ENCODE measurements around the gene TPK1. TPM values are rescaled to one million over a fixed set of nuclear protein-coding genes. Genes with fewer than 3 reads are reported as not detected.

The TPK1 gene
- total RNA-seq, 1 donor from 2014 or later = 2.2 TPM

DNA sequence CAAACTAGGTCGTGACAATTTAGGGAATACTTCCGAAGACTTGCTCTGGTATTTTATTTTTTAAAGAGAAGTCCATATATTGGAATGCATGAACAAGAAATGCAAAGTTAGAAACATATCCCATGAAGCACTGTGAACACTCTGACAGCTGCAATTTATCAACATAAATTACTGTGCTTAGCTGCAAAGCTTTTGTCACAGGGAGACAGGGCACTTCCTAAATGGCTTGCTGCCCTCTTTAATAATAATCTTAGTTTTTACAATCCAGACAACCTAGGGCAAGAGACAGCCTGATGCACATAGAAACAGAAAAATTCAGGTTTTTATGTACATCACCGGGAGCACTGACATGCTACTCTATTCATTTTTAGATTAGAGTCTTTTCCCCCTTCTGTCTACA, 354.0 kb downstream of the TPK1 start:
- H3K27me3 Mint-ChIP-seq (ENCODE audit: low read depth, unreplicated experiment) = no peaks in the 10 kb centered on the region
- no peaks in the 10 kb centered on the region for H3K36me3 ChIP-seq (ENCODE audit: insufficient read depth, low read length)
- no peaks in the 10 kb centered on the region for H3K27me3 ChIP-seq (ENCODE audit: insufficient read depth, low read length)
- H3K4me3 Mint-ChIP-seq (ENCODE audit: unreplicated experiment) = no peak overlapping the region
- H3K4me3 ChIP-seq (ENCODE audit: insufficient read depth, low read depth, low read length) = no peak overlapping the region
- no peak overlapping the region for H3K9ac ChIP-seq (ENCODE audit: low read length)
- no peak overlapping the region for H3K27ac Mint-ChIP-seq (ENCODE audit: unreplicated experiment)
- no peak for TF ChIP-seq EZH2 (IDR thresholded peaks at IDR 0.05; ENCODE audit: insufficient read depth, low read length)
- TF ChIP-seq CTCF (IDR thresholded peaks at IDR 0.05; ENCODE audit: insufficient read depth, low read depth, low read length) = no peak
- H4K20me1 ChIP-seq (ENCODE audit: insufficient read depth, low read length) = no peaks in the 10 kb centered on the region
- no peaks in the 10 kb centered on the region for H3K9me3 ChIP-seq (ENCODE audit: insufficient read depth, low read depth, low read length)
- DNase-seq (ENCODE audit: low read depth) (no peak), FAIRE-seq (no peak)
- H3K4me2 ChIP-seq (ENCODE audit: low read length) = no peak overlapping the region
- H3K79me2 ChIP-seq (ENCODE audit: insufficient read depth, low read length) = no peaks in the 10 kb centered on the region
- no peaks in the 10 kb centered on the region for H3K9me3 Mint-ChIP-seq (ENCODE audit: unreplicated experiment)
- no peak overlapping the region for H2AFZ ChIP-seq (ENCODE audit: low read depth, low read length)
- no peak overlapping the region for H3K27ac ChIP-seq (ENCODE audit: low read depth, low read length)
- no peaks in the 10 kb centered on the region for H3K4me1 Mint-ChIP-seq (ENCODE audit: low read depth, unreplicated experiment)
- H3K36me3 Mint-ChIP-seq (ENCODE audit: low read depth, unreplicated experiment) = no peaks in the 10 kb centered on the region
- H3K4me1 ChIP-seq (ENCODE audit: insufficient read depth, low read length) = no peaks in the 10 kb centered on the region

DNA sequence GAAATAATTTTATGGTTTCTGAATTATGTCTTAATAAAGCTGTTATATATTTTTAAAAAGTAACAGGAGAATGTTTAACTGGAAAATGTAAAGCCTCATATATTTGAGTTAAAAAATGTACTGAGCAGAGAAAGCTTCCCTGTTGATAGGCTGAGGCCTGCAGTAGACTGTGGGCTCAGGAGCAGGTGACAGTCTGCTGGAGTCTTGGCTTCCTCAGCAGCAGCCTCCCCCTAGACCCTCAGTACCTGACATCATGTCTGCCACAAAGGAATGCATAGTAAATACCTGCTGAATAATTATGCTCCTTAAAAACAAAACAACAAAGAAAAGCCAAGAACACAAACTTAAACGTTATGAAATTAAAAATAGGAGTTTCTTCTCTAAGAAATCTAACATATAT, 358.5 kb downstream of the TPK1 start:
- no peak overlapping the region for H3K4me3 ChIP-seq (ENCODE audit: insufficient read depth, low read depth, low read length)
- no peak overlapping the region for H3K27ac ChIP-seq (ENCODE audit: low read depth, low read length)
- H3K4me2 ChIP-seq (ENCODE audit: low read length) = no peak overlapping the region
- no peaks in the 10 kb centered on the region for H3K4me1 ChIP-seq (ENCODE audit: insufficient read depth, low read length)
- Mint-ChIP-seq H3K27me3 (ENCODE audit: low read depth, unreplicated experiment) (no peaks in the 10 kb centered on the region), H3K4me3 (ENCODE audit: unreplicated experiment) (no peak overlapping the region), H3K4me1 (ENCODE audit: low read depth, unreplicated experiment) (no peaks in the 10 kb centered on the region), H3K27ac (ENCODE audit: unreplicated experiment) (no peak overlapping the region), H3K36me3 (ENCODE audit: low read depth, unreplicated experiment) (no peaks in the 10 kb centered on the region), H3K9me3 (ENCODE audit: unreplicated experiment) (no peaks in the 10 kb centered on the region)
- H3K27me3 ChIP-seq (ENCODE audit: insufficient read depth, low read length) = no peaks in the 10 kb centered on the region
- H4K20me1 ChIP-seq (ENCODE audit: insufficient read depth, low read length) = no peaks in the 10 kb centered on the region
- FAIRE-seq (no peak), DNase-seq (ENCODE audit: low read depth) (no peak)
- TF ChIP-seq CTCF (IDR thresholded peaks at IDR 0.05; ENCODE audit: insufficient read depth, low read depth, low read length) (no peak), EZH2 (IDR thresholded peaks at IDR 0.05; ENCODE audit: insufficient read depth, low read length) (no peak)
- no peaks in the 10 kb centered on the region for H3K79me2 ChIP-seq (ENCODE audit: insufficient read depth, low read length)
- H3K9ac ChIP-seq (ENCODE audit: low read length) = no peak overlapping the region
- H3K9me3 ChIP-seq (ENCODE audit: insufficient read depth, low read depth, low read length) = no peaks in the 10 kb centered on the region
- no peaks in the 10 kb centered on the region for H3K36me3 ChIP-seq (ENCODE audit: insufficient read depth, low read length)
- H2AFZ ChIP-seq (ENCODE audit: low read depth, low read length) = no peak overlapping the region

DNA sequence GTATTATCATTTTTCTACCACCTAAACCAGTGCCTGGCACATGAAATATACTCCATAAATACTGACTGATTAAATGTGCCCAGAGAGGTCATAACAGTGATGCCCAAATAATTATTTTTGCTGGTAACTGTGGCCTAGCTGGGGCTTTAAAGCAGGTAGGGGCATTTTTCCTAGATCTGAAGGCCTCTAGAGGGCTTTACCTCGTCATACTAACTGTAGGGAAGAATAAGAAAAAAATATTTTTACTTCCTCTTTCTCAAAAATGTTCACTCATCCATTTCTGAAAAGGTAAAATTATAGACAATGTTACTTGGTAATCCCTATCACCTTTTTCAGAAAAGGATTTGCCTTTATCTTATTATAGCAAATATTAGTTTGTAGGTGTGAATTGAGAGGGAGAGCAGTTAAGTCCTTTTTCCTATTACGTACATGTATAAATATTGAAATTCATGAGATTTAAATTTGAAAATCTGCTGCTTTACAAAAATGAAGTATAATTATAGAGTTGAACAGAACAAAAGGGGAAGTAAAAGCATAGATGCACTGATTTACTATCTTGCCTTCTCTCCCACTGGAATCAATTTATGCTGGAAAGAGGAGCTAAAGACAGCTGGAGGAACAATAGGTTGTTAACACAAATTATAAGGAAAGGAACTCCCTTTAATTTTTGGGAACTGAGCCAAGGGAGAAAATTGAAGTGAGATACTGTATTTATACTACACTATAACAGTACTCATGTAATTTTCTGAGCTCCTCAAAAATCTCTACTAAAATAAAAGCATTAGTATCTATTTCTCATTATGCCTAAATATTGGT, 360.8 kb downstream of the TPK1 start:
- Histone ChIP-seq H3K9ac (ENCODE audit: low read length) (no peak overlapping the region), H3K79me2 (ENCODE audit: insufficient read depth, low read length) (no peaks in the 10 kb centered on the region), H3K36me3 (ENCODE audit: insufficient read depth, low read length) (no peaks in the 10 kb centered on the region), H3K9me3 (ENCODE audit: insufficient read depth, low read depth, low read length) (no peaks in the 10 kb centered on the region), H3K4me2 (ENCODE audit: low read length) (no peak overlapping the region), H3K4me3 (ENCODE audit: insufficient read depth, low read depth, low read length) (no peak overlapping the region), H4K20me1 (ENCODE audit: insufficient read depth, low read length) (no peaks in the 10 kb centered on the region), H3K27ac (ENCODE audit: low read depth, low read length) (no peak overlapping the region), H3K4me1 (ENCODE audit: insufficient read depth, low read length) (no peaks in the 10 kb centered on the region), H2AFZ (ENCODE audit: low read depth, low read length) (no peak overlapping the region), H3K27me3 (ENCODE audit: insufficient read depth, low read length) (no peaks in the 10 kb centered on the region)
- Mint-ChIP-seq H3K4me1 (ENCODE audit: low read depth, unreplicated experiment) (no peaks in the 10 kb centered on the region), H3K4me3 (ENCODE audit: unreplicated experiment) (no peak overlapping the region), H3K9me3 (ENCODE audit: unreplicated experiment) (no peaks in the 10 kb centered on the region), H3K27me3 (ENCODE audit: low read depth, unreplicated experiment) (no peaks in the 10 kb centered on the region), H3K36me3 (ENCODE audit: low read depth, unreplicated experiment) (no peaks in the 10 kb centered on the region), H3K27ac (ENCODE audit: unreplicated experiment) (no peak overlapping the region)
- FAIRE-seq (no peak), DNase-seq (ENCODE audit: low read depth) (no peak)
- TF ChIP-seq CTCF (IDR thresholded peaks at IDR 0.05; ENCODE audit: insufficient read depth, low read depth, low read length) (no peak), EZH2 (IDR thresholded peaks at IDR 0.05; ENCODE audit: insufficient read depth, low read length) (no peak)

All from astrocyte (in vitro differentiated cells and primary cell).